Measurements from ENCODE around the gene CTNNA3. TPM values are rescaled to one million over a fixed set of nuclear protein-coding genes. Genes with fewer than 3 reads are reported as not detected.

Gene CTNNA3
- total RNA-seq, 1 experiment from 2014 or later: 0.85 TPM

DNA sequence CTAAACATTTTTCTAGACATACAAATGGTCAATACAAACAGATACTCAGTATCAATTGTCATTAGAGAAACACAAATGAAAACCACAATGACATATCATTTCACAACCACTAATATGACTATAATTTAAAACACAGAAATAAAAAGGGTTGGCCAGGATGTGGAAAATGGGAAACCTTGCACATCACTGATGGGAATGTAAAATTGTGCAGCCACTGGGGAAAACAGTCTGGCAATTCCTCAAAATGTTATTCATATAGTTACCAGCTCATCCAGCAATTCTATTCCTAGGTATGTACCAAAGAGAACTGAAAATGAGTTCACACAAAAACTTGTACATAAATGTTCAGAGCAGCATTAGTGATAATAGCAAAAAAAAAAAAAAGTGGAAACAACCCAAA is 876.3 kb downstream of the CTNNA3 start:
- CTCF ChIA-PET: interaction anchor here (0.7 kb wide), 1 partner anchor 1001 kb away, joined by 6 read pairs; no protein-coding TSS in a partner anchor

GRCh38 chr10:66813122-66813521 is 882.9 kb downstream of the CTNNA3 start:
- H3K27me3 ChIP-seq (ENCODE audit: control insufficient read depth, insufficient read depth, low read length): no peaks in the 10 kb centered on the region
- intact Hi-C loops (cut with micrococcal nuclease; ENCODE audit: unreplicated experiment) (no loop called here), in situ Hi-C loops (cut with HindIII; ENCODE audit: low pct_unique_long_range_greater_than_20kb, low sequenced_read_pairs) (no loop called here)
- no peaks in the 10 kb centered on the region for H3K36me3 ChIP-seq (ENCODE audit: control insufficient read depth, insufficient read depth, low read length)
- CTCF ChIA-PET: no interaction called here
- no peak overlapping the region for H3K27ac ChIP-seq (ENCODE audit: low read length)
- TF ChIP-seq CTCF (IDR thresholded peaks at IDR 0.05): no peak
- TF ChIP-seq POLR2AphosphoS5 (IDR thresholded peaks at IDR 0.05; ENCODE audit: low read depth, low read length): no peak
- TF ChIP-seq, protein P1, sequence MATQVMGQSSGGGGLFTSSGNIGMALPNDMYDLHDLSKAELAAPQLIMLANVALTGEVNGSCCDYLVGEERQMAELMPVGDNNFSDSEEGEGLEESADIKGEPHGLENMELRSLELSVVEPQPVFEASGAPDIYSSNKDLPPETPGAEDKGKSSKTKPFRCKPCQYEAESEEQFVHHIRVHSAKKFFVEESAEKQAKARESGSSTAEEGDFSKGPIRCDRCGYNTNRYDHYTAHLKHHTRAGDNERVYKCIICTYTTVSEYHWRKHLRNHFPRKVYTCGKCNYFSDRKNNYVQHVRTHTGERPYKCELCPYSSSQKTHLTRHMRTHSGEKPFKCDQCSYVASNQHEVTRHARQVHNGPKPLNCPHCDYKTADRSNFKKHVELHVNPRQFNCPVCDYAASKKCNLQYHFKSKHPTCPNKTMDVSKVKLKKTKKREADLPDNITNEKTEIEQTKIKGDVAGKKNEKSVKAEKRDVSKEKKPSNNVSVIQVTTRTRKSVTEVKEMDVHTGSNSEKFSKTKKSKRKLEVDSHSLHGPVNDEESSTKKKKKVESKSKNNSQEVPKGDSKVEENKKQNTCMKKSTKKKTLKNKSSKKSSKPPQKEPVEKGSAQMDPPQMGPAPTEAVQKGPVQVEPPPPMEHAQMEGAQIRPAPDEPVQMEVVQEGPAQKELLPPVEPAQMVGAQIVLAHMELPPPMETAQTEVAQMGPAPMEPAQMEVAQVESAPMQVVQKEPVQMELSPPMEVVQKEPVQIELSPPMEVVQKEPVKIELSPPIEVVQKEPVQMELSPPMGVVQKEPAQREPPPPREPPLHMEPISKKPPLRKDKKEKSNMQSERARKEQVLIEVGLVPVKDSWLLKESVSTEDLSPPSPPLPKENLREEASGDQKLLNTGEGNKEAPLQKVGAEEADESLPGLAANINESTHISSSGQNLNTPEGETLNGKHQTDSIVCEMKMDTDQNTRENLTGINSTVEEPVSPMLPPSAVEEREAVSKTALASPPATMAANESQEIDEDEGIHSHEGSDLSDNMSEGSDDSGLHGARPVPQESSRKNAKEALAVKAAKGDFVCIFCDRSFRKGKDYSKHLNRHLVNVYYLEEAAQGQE (IDR thresholded peaks at IDR 0.05; ENCODE audit: insufficient read depth in 1 of 2, low read depth in 2 of 2, low read length in 1 of 2): no peak
- no peak for TF ChIP-seq TCF7L2 (IDR thresholded peaks at IDR 0.05; ENCODE audit: low read depth, low read length)
- no peak for TF ChIP-seq SIN3A (IDR thresholded peaks at IDR 0.05; ENCODE audit: borderline replicate concordance, insufficient read depth, low read depth, low read length)
- no peak for ATAC-seq
- no peak for DNase-seq (ENCODE audit: low read depth, low spot score)
- no peaks in the 10 kb centered on the region for H3K4me1 ChIP-seq (ENCODE audit: control insufficient read depth, insufficient read depth, low read length)
- no peak overlapping the region for H3K4me3 ChIP-seq (ENCODE audit: low read depth in 2 of 2, low read length in 2 of 2)
- 0 out of 2 replicates have a peak, but pooled peaks cover 4% of the 10 kb centered on the region for H3K9me3 ChIP-seq (ENCODE audit: control insufficient read depth, insufficient read depth, low read depth, low read length)
- POLR2A ChIA-PET: no interaction called here
- no TSS peak for BruUV-seq (replicated peaks)

More for the DNA sequence above, 876.3 kb downstream of the CTNNA3 start:
- ATAC-seq (no peak), DNase-seq (ENCODE audit: low read depth, low spot score) (no peak)
- H3K27ac ChIP-seq (ENCODE audit: low read length): no peak overlapping the region
- H3K9me3 ChIP-seq (ENCODE audit: control insufficient read depth, insufficient read depth, low read depth, low read length): 0 out of 2 replicates have a peak, but pooled peaks cover 4% of the 10 kb centered on the region
- no TSS peak for BruUV-seq (replicated peaks)
- no peaks in the 10 kb centered on the region for H3K27me3 ChIP-seq (ENCODE audit: control insufficient read depth, insufficient read depth, low read length)
- no peak for TF ChIP-seq SIN3A (IDR thresholded peaks at IDR 0.05; ENCODE audit: borderline replicate concordance, insufficient read depth, low read depth, low read length)
- no peak for TF ChIP-seq CTCF (IDR thresholded peaks at IDR 0.05)
- TF ChIP-seq, protein P1 (IDR thresholded peaks at IDR 0.05; ENCODE audit: insufficient read depth in 1 of 2, low read depth in 2 of 2, low read length in 1 of 2): no peak
- no peak for TF ChIP-seq TCF7L2 (IDR thresholded peaks at IDR 0.05; ENCODE audit: low read depth, low read length)
- TF ChIP-seq POLR2AphosphoS5 (IDR thresholded peaks at IDR 0.05; ENCODE audit: low read depth, low read length): no peak
- no peaks in the 10 kb centered on the region for H3K36me3 ChIP-seq (ENCODE audit: control insufficient read depth, insufficient read depth, low read length)
- intact Hi-C loops (cut with micrococcal nuclease; ENCODE audit: unreplicated experiment): no loop called here
- H3K4me3 ChIP-seq (ENCODE audit: low read depth in 2 of 2, low read length in 2 of 2): no peak overlapping the region
- POLR2A ChIA-PET: no interaction called here
- H3K4me1 ChIP-seq (ENCODE audit: control insufficient read depth, insufficient read depth, low read length): no peaks in the 10 kb centered on the region
- in situ Hi-C loops (cut with HindIII; ENCODE audit: low pct_unique_long_range_greater_than_20kb, low sequenced_read_pairs): no loop called here
